Measurements from ENCODE around the gene RALGAPA1.
"Not testable (repeated sequence)": the region's sequence is repeated elsewhere in the genome, so short reads cannot be mapped to it uniquely, and the experiment has no call there.

RALGAPA1 gene

DNA sequence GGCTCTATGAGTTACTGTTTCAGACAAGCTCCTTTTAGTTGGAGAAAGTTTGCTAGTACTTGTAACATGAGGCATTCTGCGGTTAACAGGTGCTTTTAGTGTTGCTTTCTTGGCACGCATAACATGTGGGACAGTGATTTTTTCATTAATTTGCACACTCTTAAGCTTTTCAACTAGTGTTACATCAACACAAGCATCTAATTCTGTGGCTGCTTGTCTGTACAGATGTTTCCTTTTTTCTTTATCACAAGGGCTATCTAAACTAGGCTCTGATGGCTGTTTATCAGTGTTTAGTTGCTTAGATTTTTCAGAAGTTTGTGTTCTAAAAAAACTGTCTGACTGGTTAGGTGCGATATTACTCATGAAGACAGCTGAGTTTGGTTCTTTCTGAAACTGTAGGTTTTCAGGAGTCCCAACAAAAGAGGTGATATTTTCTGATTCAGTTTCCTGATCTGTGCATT lies 120.1 kb downstream of the RALGAPA1 start:
- H3K4me3 ChIP-seq (ENCODE audit: low read length) = no peak overlapping the region; the same call in 1 of the 2 replicates
- H3K9me3 ChIP-seq (ENCODE audit: insufficient read depth, low read length) = no peaks in the 10 kb centered on the region

DNA sequence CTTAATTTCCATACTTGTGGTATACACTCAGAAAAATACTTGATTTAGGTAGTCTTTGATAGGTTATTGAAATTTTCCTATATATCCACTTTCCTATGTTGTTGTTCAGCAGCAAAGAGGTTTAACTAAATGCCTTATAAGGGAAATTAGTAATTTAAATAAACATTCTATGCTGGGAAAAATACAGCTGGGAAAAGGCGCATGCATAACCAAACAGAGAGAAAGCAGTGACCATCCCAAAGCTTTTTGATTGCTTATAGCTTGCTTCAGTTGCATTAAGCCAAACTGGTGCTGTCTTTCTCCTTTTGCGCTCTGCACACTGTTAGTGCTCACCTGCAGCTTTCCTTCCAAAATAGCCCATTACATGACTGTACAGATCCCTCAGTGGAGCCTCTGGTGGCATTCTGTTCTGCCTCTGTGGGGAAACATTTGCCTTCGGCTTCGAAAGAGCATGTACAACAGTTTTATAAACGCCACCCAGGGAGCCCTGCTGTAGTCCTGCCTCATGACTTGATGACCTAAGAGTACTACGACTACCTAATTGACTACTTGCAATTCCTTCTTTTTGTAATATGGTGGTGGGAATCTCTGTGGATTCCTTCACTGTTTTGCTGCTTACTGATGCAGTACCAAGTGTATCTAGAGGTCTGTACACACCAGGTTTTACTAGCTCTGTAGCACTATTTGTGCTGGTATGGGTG lies 120.8 kb downstream of the RALGAPA1 start:
- Histone ChIP-seq H4K20me1 (ENCODE audit: insufficient read depth, low read length) (no peaks in the 10 kb centered on the region), H3K4me2 (ENCODE audit: low read length) (peak overlapping the region; percentile 57; the same call in 1 of the 2 replicates), H3K27me3 (ENCODE audit: low read depth, low read length) (no peaks in the 10 kb centered on the region), H3K9ac (ENCODE audit: low read length) (no peak overlapping the region), H2AFZ (ENCODE audit: low read depth, low read length) (no peak overlapping the region), H3K4me1 (ENCODE audit: low read length) (peaks cover 44% of the 10 kb centered on the region), H3K79me2 (ENCODE audit: low read length) (no peaks in the 10 kb centered on the region), H3K36me3 (replicated peaks; ENCODE audit: low read depth, low read length) (peaks cover 3% of the 10 kb centered on the region), H3K9me3 (ENCODE audit: insufficient read depth, low read length) (no peaks in the 10 kb centered on the region), H3K4me3 (ENCODE audit: low read length) (no peak overlapping the region), H3K27ac (ENCODE audit: low read length) (no peak overlapping the region; the same call in 1 of the 2 replicates)
- TF ChIP-seq EZH2phosphoT487 (IDR thresholded peaks at IDR 0.05; ENCODE audit: low read depth) = no peak
- TF ChIP-seq, protein P1, sequence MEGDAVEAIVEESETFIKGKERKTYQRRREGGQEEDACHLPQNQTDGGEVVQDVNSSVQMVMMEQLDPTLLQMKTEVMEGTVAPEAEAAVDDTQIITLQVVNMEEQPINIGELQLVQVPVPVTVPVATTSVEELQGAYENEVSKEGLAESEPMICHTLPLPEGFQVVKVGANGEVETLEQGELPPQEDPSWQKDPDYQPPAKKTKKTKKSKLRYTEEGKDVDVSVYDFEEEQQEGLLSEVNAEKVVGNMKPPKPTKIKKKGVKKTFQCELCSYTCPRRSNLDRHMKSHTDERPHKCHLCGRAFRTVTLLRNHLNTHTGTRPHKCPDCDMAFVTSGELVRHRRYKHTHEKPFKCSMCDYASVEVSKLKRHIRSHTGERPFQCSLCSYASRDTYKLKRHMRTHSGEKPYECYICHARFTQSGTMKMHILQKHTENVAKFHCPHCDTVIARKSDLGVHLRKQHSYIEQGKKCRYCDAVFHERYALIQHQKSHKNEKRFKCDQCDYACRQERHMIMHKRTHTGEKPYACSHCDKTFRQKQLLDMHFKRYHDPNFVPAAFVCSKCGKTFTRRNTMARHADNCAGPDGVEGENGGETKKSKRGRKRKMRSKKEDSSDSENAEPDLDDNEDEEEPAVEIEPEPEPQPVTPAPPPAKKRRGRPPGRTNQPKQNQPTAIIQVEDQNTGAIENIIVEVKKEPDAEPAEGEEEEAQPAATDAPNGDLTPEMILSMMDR (IDR thresholded peaks at IDR 0.05; ENCODE audit: low read depth, low read length) = no peak

More for the DNA sequence above, 120.1 kb downstream of the RALGAPA1 start:
- H3K4me1 ChIP-seq (ENCODE audit: low read length) = peaks cover 44% of the 10 kb centered on the region
- H2AFZ ChIP-seq (ENCODE audit: low read depth, low read length) = no peak overlapping the region
- H4K20me1 ChIP-seq (ENCODE audit: insufficient read depth, low read length) = no peaks in the 10 kb centered on the region
- H3K36me3 ChIP-seq (replicated peaks; ENCODE audit: low read depth, low read length) = peaks cover 3% of the 10 kb centered on the region
- H3K4me2 ChIP-seq (ENCODE audit: low read length) = peak overlapping the region; percentile 57
- peak overlapping the region; percentile 41 for H3K27ac ChIP-seq (ENCODE audit: low read length)
- TF ChIP-seq, protein P1 (IDR thresholded peaks at IDR 0.05; ENCODE audit: low read depth, low read length) = no peak
- TF ChIP-seq EZH2phosphoT487 (IDR thresholded peaks at IDR 0.05; ENCODE audit: low read depth) = no peak
- no peaks in the 10 kb centered on the region for H3K79me2 ChIP-seq (ENCODE audit: low read length)
- H3K9ac ChIP-seq (ENCODE audit: low read length) = no peak overlapping the region
- H3K27me3 ChIP-seq (ENCODE audit: low read depth, low read length) = no peaks in the 10 kb centered on the region

DNA sequence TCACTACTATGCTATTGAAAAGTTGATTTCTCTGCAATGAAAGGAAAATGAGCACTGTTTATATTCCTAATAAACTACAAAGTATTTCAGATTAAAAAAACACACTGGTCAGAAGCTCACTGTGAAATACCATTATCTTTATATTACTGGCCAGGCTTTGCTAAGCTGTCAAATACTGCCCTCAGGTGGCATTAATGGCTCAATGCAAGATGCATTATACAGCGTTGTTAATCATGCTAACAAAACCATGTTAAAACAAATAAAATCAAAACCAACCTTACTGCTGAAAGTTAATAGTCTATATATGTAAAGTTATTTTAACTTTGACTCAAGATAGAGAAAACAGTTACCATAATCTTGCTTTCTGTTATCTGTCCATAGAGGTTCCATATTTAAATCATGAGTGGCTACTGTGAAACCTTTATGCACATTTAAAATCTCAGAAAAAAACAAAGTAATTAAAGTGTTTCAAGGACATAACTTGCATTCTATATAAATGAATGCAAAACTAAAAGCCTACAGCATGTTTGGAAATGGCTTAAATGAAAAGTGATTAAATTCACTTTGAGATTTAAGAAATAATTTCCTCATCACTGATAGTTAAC lies 121.7 kb downstream of the RALGAPA1 start:
- no peak overlapping the region for H2AFZ ChIP-seq (ENCODE audit: low read depth, low read length)
- peaks cover 53% of the 10 kb centered on the region for H3K4me1 ChIP-seq (ENCODE audit: low read length)
- no peaks in the 10 kb centered on the region for H3K79me2 ChIP-seq (ENCODE audit: low read length)
- no peaks in the 10 kb centered on the region for H3K9me3 ChIP-seq (ENCODE audit: insufficient read depth, low read length)
- no peak overlapping the region for H3K27ac ChIP-seq (ENCODE audit: low read length)
- no peak overlapping the region for H3K4me3 ChIP-seq (ENCODE audit: low read length)
- TF ChIP-seq, protein P1 (IDR thresholded peaks at IDR 0.05; ENCODE audit: low read depth, low read length) = peak; percentile 91
- TF ChIP-seq EZH2phosphoT487 (IDR thresholded peaks at IDR 0.05; ENCODE audit: low read depth) = no peak
- no peaks in the 10 kb centered on the region for H4K20me1 ChIP-seq (ENCODE audit: insufficient read depth, low read length)
- H3K27me3 ChIP-seq (ENCODE audit: low read depth, low read length) = no peaks in the 10 kb centered on the region
- H3K9ac ChIP-seq (ENCODE audit: low read length) = no peak overlapping the region
- H3K36me3 ChIP-seq (replicated peaks; ENCODE audit: low read depth, low read length) = peaks cover 3% of the 10 kb centered on the region
- no peak overlapping the region for H3K4me2 ChIP-seq (ENCODE audit: low read length)

DNA sequence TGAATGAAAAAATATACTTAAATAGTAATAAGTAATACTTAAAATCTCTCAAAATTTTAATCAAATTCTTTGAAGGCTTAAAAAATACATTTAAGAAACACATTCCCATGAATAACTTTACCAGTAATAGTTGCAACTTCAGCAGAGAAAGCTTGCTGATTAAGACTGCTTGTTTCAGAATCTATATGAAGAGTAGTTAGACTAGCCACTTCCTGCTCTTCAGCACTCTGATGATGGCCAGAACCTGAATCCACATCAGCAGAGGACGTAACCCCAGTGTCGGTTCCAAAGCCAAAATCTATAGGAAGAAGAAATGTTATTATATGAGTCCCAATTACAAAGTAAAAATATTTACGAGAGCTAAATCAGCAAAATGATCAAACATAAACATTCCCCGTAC lies 125.4 kb downstream of the RALGAPA1 start:
- H3K9me3 ChIP-seq (ENCODE audit: insufficient read depth, low read length); H3K79me2 ChIP-seq (ENCODE audit: low read length); H3K4me3 ChIP-seq (ENCODE audit: low read length); H3K36me3 ChIP-seq (replicated peaks; ENCODE audit: low read depth, low read length); H3K9ac ChIP-seq (ENCODE audit: low read length); H2AFZ ChIP-seq (ENCODE audit: low read depth, low read length); H4K20me1 ChIP-seq (ENCODE audit: insufficient read depth, low read length); H3K27me3 ChIP-seq (ENCODE audit: low read depth, low read length): not testable (repeated sequence)
- Histone ChIP-seq H3K4me2 (ENCODE audit: low read length) (peak overlapping the region; percentile 48), H3K4me1 (ENCODE audit: low read length) (peaks cover 39% of the 10 kb centered on the region), H3K27ac (ENCODE audit: low read length) (peak overlapping the region; percentile 63; the same call in 1 of the 2 replicates)
